ENCODE measurements around the gene FOSB. TPM values are rescaled to one million over a fixed set of nuclear protein-coding genes. Genes with fewer than 3 reads are reported as not detected.
"Not testable (repeated sequence)": the region's sequence is repeated elsewhere in the genome, so short reads cannot be mapped to it uniquely, and the experiment has no call there.

Gene FOSB
- total RNA-seq, 1 experiment from 2014 or later, result 1.7 TPM

- H3K79me2 ChIP-seq (ENCODE audit: insufficient read depth, low read length), result no peaks in the 10 kb centered on the region
- Mint-ChIP-seq H3K4me3 (peak overlapping the region; percentile 78 to 95), H3K27me3 (ENCODE audit: low read depth) (no peaks in the 10 kb centered on the region; the same call in 1 of the 2 replicates), H3K27ac (peak overlapping the region in 2 of 3 experiments; percentile 77 to 92; a peak in 4 of 7 replicates), H3K4me1 (peaks cover 8 to 12% of the 10 kb centered on the region in 2 experiments), H3K9me3 (no peaks in the 10 kb centered on the region; a peak in 2 of 5 replicates), H3K36me3 (ENCODE audit: insufficient read depth in 1 of 3, low read depth in 3 of 3) (no peaks in the 10 kb centered on the region)
- TF ChIP-seq, protein P1, sequence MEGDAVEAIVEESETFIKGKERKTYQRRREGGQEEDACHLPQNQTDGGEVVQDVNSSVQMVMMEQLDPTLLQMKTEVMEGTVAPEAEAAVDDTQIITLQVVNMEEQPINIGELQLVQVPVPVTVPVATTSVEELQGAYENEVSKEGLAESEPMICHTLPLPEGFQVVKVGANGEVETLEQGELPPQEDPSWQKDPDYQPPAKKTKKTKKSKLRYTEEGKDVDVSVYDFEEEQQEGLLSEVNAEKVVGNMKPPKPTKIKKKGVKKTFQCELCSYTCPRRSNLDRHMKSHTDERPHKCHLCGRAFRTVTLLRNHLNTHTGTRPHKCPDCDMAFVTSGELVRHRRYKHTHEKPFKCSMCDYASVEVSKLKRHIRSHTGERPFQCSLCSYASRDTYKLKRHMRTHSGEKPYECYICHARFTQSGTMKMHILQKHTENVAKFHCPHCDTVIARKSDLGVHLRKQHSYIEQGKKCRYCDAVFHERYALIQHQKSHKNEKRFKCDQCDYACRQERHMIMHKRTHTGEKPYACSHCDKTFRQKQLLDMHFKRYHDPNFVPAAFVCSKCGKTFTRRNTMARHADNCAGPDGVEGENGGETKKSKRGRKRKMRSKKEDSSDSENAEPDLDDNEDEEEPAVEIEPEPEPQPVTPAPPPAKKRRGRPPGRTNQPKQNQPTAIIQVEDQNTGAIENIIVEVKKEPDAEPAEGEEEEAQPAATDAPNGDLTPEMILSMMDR (conservative IDR thresholded peaks at IDR 0.05), result peak; percentile 66
- no peak overlapping the region for H3K23ac ChIP-seq (ENCODE audit: insufficient read length, low read depth, low read length)
- H3K27ac ChIP-seq (ENCODE audit: insufficient read length, low read depth, low read length), result no peak overlapping the region
- H3K14ac ChIP-seq (ENCODE audit: insufficient read depth, low read length), result peak overlapping the region; percentile 58; the same call in 1 of the 2 replicates
- H2AFZ ChIP-seq (ENCODE audit: low read length), result peak overlapping the region; percentile 95
- DNase-seq, result peak; percentile 73
- H4K8ac ChIP-seq (replicated peaks; ENCODE audit: insufficient read length, low read depth, low read length), result no peak overlapping the region
- H3K4me1 ChIP-seq (ENCODE audit: insufficient read depth, low read length), result no peaks in the 10 kb centered on the region
- no peaks in the 10 kb centered on the region for H3K79me1 ChIP-seq (ENCODE audit: insufficient read depth, low read depth, low read length, poor library complexity, severe bottlenecking)
- no peak overlapping the region for H3K4ac ChIP-seq (ENCODE audit: low read depth, low read length)
- H3K18ac ChIP-seq (ENCODE audit: insufficient read length, low read depth, low read length), result peak overlapping the region; percentile 87
- no peak overlapping the region for H3K9ac ChIP-seq (ENCODE audit: extremely low read depth, insufficient read length, low read length)
- no peaks in the 10 kb centered on the region for H4K20me1 ChIP-seq (ENCODE audit: control insufficient read depth, insufficient read depth, insufficient read length)
- H3T11ph ChIP-seq (ENCODE audit: low read length), result no peak overlapping the region
- H3K9me3 ChIP-seq (ENCODE audit: control insufficient read depth, low read depth, low read length), result no peaks in the 10 kb centered on the region
- WGBS (ENCODE audit: extremely low coverage, insufficient read length, low lambda C conversion rate), result no CpG with 5 or more reads among the region's 73 CpGs
- H4K5ac ChIP-seq (ENCODE audit: insufficient read length, low read depth, low read length), result no peak overlapping the region
- peak overlapping the region; percentile 67 for H2BK12ac ChIP-seq (ENCODE audit: insufficient read length, low read depth, low read length)
- H2BK5ac ChIP-seq (ENCODE audit: insufficient read length, low read length), result no peak overlapping the region
- H4K91ac ChIP-seq (ENCODE audit: insufficient read length, low read depth, low read length), result no peak overlapping the region
- no peak overlapping the region; the same call in 1 of the 2 replicates for H2BK15ac ChIP-seq (ENCODE audit: low read depth, low read length)
- H2BK20ac ChIP-seq (ENCODE audit: low read depth, low read length, poor library complexity, severe bottlenecking), result no peak overlapping the region
- H3K23me2 ChIP-seq (ENCODE audit: insufficient read length, low read depth, low read length, poor library complexity, severe bottlenecking), result peaks cover 15% of the 10 kb centered on the region
- peak overlapping the region; percentile 54 for H3K4me2 ChIP-seq (ENCODE audit: insufficient read depth, insufficient read length, low read length)
- no peak overlapping the region for H3K56ac ChIP-seq (ENCODE audit: insufficient read length, low read depth, low read length)
- no peak overlapping the region for H2AK5ac ChIP-seq (ENCODE audit: insufficient read length, low read length)
- peak overlapping the region; percentile 2 for H2BK120ac ChIP-seq (ENCODE audit: low read depth, low read length, poor library complexity, severe bottlenecking)
- no peaks in the 10 kb centered on the region for H3K27me3 ChIP-seq (ENCODE audit: insufficient read depth, low read length)
Observed at GRCh38 chr19:45428384-45429231, 39.2 kb upstream of the FOSB start.

- not testable (repeated sequence) for H3K27me3 Mint-ChIP-seq (ENCODE audit: low read depth); H3K18ac ChIP-seq (ENCODE audit: insufficient read length, low read depth, low read length); H3K36me3 Mint-ChIP-seq (ENCODE audit: insufficient read depth in 1 of 3, low read depth in 3 of 3); H3K4me2 ChIP-seq (ENCODE audit: insufficient read depth, insufficient read length, low read length); H4K8ac ChIP-seq (replicated peaks; ENCODE audit: insufficient read length, low read depth, low read length); H3K23me2 ChIP-seq (ENCODE audit: insufficient read length, low read depth, low read length, poor library complexity, severe bottlenecking); H2BK5ac ChIP-seq (ENCODE audit: insufficient read length, low read length); H3K14ac ChIP-seq (ENCODE audit: insufficient read depth, low read length); H2BK20ac ChIP-seq (ENCODE audit: low read depth, low read length, poor library complexity, severe bottlenecking); H3K4me1 Mint-ChIP-seq; H4K5ac ChIP-seq (ENCODE audit: insufficient read length, low read depth, low read length); H3K4me1 ChIP-seq (ENCODE audit: insufficient read depth, low read length); H3K27me3 ChIP-seq (ENCODE audit: insufficient read depth, low read length); H3K79me2 ChIP-seq (ENCODE audit: insufficient read depth, low read length); H2BK12ac ChIP-seq (ENCODE audit: insufficient read length, low read depth, low read length); H2BK120ac ChIP-seq (ENCODE audit: low read depth, low read length, poor library complexity, severe bottlenecking); H3K9me3 Mint-ChIP-seq; H3T11ph ChIP-seq (ENCODE audit: low read length); DNase-seq; H2AFZ ChIP-seq (ENCODE audit: low read length); H2BK15ac ChIP-seq (ENCODE audit: low read depth, low read length); H4K91ac ChIP-seq (ENCODE audit: insufficient read length, low read depth, low read length); H2AK5ac ChIP-seq (ENCODE audit: insufficient read length, low read length); H3K56ac ChIP-seq (ENCODE audit: insufficient read length, low read depth, low read length); H3K9ac ChIP-seq (ENCODE audit: extremely low read depth, insufficient read length, low read length); H3K27ac ChIP-seq (ENCODE audit: insufficient read length, low read depth, low read length); H3K79me1 ChIP-seq (ENCODE audit: insufficient read depth, low read depth, low read length, poor library complexity, severe bottlenecking); H3K9me3 ChIP-seq (ENCODE audit: control insufficient read depth, low read depth, low read length); H4K20me1 ChIP-seq (ENCODE audit: control insufficient read depth, insufficient read depth, insufficient read length); H3K4ac ChIP-seq (ENCODE audit: low read depth, low read length); H3K23ac ChIP-seq (ENCODE audit: insufficient read length, low read depth, low read length); H3K27ac Mint-ChIP-seq
- H3K4me3 Mint-ChIP-seq, result peak overlapping the region in 1 of 2 experiments; percentile 38; a peak in 1 of 5 replicates
- no CpG with 5 or more reads among the region's 11 CpGs for WGBS (ENCODE audit: extremely low coverage, insufficient read length, low lambda C conversion rate)
Observed at GRCh38 chr19:45429896-45430295, 37.9 kb upstream of the FOSB start.

All from H9 (cell line).